Measurements from ENCODE around the gene WWC2.

The WWC2 gene

GRCh38 chr4:183098723-183099536 lies at the start of gene WWC2:
WWC2 (plus strand) TSS chr4:183099257; CDS start chr4:183099492, 235 bp downstream.
- no peak for DNase-seq

- no peak for DNase-seq
These were observed 45.4 kb upstream of the WWC2 start for GRCh38 chr4:183053681-183054080.

GRCh38 chr4:183057255-183057654 lies 41.8 kb upstream of the WWC2 start:
- DNase-seq = no peak

- DNase-seq = no peak
These were observed 39.3 kb upstream of the WWC2 start for GRCh38 chr4:183059797-183060196.

GRCh38 chr4:183068502-183068901 lies 30.6 kb upstream of the WWC2 start:
- no peak for DNase-seq

GRCh38 chr4:183071222-183071621 lies 27.8 kb upstream of the WWC2 start:
- DNase-seq = no peak

- no peak for DNase-seq
These were observed 26.9 kb upstream of the WWC2 start for GRCh38 chr4:183072176-183072575.

GRCh38 chr4:183073838-183074145 lies 25.3 kb upstream of the WWC2 start:
- DNase-seq = no peak

- no peak for DNase-seq
These were observed 24.6 kb upstream of the WWC2 start for GRCh38 chr4:183074288-183074990.

- DNase-seq = no peak
These were observed 20.4 kb upstream of the WWC2 start for GRCh38 chr4:183078634-183079033.

- no peak for DNase-seq
These were observed 18.5 kb upstream of the WWC2 start for GRCh38 chr4:183080372-183081115.

- DNase-seq = no peak
These were observed 18.0 kb upstream of the WWC2 start for GRCh38 chr4:183081116-183081469.

GRCh38 chr4:183082053-183082452 lies 17.0 kb upstream of the WWC2 start:
- DNase-seq = no peak

GRCh38 chr4:183094393-183095198 lies 4.5 kb upstream of the WWC2 start:
- DNase-seq = no peak

GRCh38 chr4:183095199-183095512 lies 3.9 kb upstream of the WWC2 start:
- no peak for DNase-seq

GRCh38 chr4:183096276-183096965 lies 2.6 kb upstream of the WWC2 start:
- DNase-seq = no peak

GRCh38 chr4:183097231-183098018 lies 1.6 kb upstream of the WWC2 start:
- DNase-seq = no peak

GRCh38 chr4:183098019-183098722 lies 886 bp upstream of the WWC2 start:
- no peak for DNase-seq

GRCh38 chr4:183099537-183100297 lies 660 bp downstream of the WWC2 start:
- no peak for DNase-seq

- DNase-seq = no peak
These were observed 1.2 kb downstream of the WWC2 start for GRCh38 chr4:183100298-183100599.

- no peak for DNase-seq
These were observed 1.8 kb downstream of the WWC2 start for GRCh38 chr4:183100827-183101226.

Measured in AML-193 (cell line).